HepG2 (cell line): ENCODE measurements around the gene SEC63.
"Not testable (repeated sequence)": the region's sequence is repeated elsewhere in the genome, so short reads cannot be mapped to it uniquely, and the experiment has no call there.

Experiments
- BCLAF1 ChIP-seq: fragments of 450-650 bp; IDR thresholded peaks from 2 replicates; pipeline ENCODE4 v1.6.1; 2017; ENCODE audit warnings: mild to moderate bottlenecking
- GFI1 ChIP-seq: sonication (generic); formaldehyde crosslinking; IDR thresholded peaks from 2 replicates; pipeline ENCODE4 v1.5.0; 2020; ENCODE audit warnings: missing genetic modification reagents, mild to moderate bottlenecking, borderline replicate concordance
- HDAC1 ChIP-seq: sonication (generic); formaldehyde crosslinking; IDR thresholded peaks from 2 replicates; pipeline ENCODE4 v1.5.1; 2020; ENCODE audit warnings: mild to moderate bottlenecking, missing genetic modification reagents
- MAX ChIP-seq: IDR thresholded peaks from 2 replicates; pipeline ENCODE4 v1.6.1; 2012; ENCODE audit warnings: inconsistent platforms
- TCF12 ChIP-seq, 2 experiments: fragments of 450-650 bp in 1 of 2; sonication (generic) in 1 of 2; formaldehyde crosslinking in 1 of 2; IDR thresholded peaks; 2 replicates each; pipeline versions ENCODE4 v1.6.1 to v1.8.0; 2017 to 2022; ENCODE audit warnings: antibody characterized with exemption in 1 of 2, mild to moderate bottlenecking in 1 of 2, missing genetic modification reagents in 1 of 2, moderate library complexity in 1 of 2
- USF2 ChIP-seq, 2 experiments: sonication (generic) in 1 of 2; formaldehyde crosslinking in 1 of 2; IDR thresholded peaks; 2 replicates each; pipeline versions ENCODE4 v1.5.1 to v1.6.1; 2011 to 2020; ENCODE audit warnings: borderline replicate concordance in 1 of 2, low read depth in 1 of 2, low read length in 1 of 2, mild to moderate bottlenecking in 1 of 2, missing genetic modification reagents in 1 of 2, moderate library complexity in 1 of 2
- ZFP90 ChIP-seq: sonication (generic); formaldehyde crosslinking; IDR thresholded peaks from 2 replicates; pipeline ENCODE4 v1.8.0; 2022; ENCODE audit warnings: missing genetic modification reagents, mild to moderate bottlenecking, inconsistent platforms, borderline replicate concordance
- TF ChIP-seq, protein P1 (sequence below): sonication (generic); formaldehyde crosslinking; IDR thresholded peaks from 2 replicates; pipeline ENCODE4 v1.5.0; 2020; ENCODE audit warnings: mild to moderate bottlenecking, missing genetic modification reagents, moderate library complexity

GRCh38 chr6:108000259-108000658, 42.3 kb upstream of the SEC63 start:
- not testable (repeated sequence) for TF ChIP-seq HDAC1; BCLAF1; GFI1 (CRISPR knock-in tag); TCF12 (IDR thresholded peaks at IDR 0.05); TCF12 (CRISPR knock-in tag; IDR thresholded peaks at IDR 0.05); USF2 (IDR thresholded peaks at IDR 0.05; ENCODE audit: low read depth, low read length); USF2 (CRISPR knock-in tag; IDR thresholded peaks at IDR 0.05; ENCODE audit: borderline replicate concordance); ZFP90; MAX
- TF ChIP-seq, protein P1, sequence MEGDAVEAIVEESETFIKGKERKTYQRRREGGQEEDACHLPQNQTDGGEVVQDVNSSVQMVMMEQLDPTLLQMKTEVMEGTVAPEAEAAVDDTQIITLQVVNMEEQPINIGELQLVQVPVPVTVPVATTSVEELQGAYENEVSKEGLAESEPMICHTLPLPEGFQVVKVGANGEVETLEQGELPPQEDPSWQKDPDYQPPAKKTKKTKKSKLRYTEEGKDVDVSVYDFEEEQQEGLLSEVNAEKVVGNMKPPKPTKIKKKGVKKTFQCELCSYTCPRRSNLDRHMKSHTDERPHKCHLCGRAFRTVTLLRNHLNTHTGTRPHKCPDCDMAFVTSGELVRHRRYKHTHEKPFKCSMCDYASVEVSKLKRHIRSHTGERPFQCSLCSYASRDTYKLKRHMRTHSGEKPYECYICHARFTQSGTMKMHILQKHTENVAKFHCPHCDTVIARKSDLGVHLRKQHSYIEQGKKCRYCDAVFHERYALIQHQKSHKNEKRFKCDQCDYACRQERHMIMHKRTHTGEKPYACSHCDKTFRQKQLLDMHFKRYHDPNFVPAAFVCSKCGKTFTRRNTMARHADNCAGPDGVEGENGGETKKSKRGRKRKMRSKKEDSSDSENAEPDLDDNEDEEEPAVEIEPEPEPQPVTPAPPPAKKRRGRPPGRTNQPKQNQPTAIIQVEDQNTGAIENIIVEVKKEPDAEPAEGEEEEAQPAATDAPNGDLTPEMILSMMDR, result not testable (repeated sequence)
